ENCODE measurements around the gene MED26. TPM values are rescaled to one million over a fixed set of nuclear protein-coding genes. Genes with fewer than 3 reads are reported as not detected.
A peak's percentile ranks its signal among the peaks of the same experiment; 100 is the strongest.

Gene MED26
- total RNA-seq, 1 donor from 2014 or later: 3.5 TPM

DNA sequence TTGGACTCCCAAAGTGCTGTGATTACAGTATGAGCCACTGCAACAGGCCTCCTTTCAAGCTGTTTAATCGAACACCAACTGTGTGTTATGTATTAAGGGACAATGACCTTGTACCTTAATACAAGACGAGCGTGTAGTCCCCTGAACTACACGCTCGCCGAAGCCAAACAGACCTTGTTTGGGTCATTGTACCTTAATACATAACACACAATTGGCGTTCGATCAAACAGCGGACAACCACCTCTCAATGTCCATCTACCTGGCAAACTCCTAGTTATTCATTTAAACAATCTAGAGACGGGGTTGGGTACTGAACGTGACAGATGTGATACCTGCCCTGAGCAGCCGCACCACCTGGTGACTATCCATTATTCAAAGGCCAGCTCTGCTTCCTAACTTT is 87.1 kb downstream of the MED26 start:
- H3K36me3 ChIP-seq: peaks cover 17 to 29% of the 10 kb centered on the region in 2 donors
- TF ChIP-seq, protein P1, sequence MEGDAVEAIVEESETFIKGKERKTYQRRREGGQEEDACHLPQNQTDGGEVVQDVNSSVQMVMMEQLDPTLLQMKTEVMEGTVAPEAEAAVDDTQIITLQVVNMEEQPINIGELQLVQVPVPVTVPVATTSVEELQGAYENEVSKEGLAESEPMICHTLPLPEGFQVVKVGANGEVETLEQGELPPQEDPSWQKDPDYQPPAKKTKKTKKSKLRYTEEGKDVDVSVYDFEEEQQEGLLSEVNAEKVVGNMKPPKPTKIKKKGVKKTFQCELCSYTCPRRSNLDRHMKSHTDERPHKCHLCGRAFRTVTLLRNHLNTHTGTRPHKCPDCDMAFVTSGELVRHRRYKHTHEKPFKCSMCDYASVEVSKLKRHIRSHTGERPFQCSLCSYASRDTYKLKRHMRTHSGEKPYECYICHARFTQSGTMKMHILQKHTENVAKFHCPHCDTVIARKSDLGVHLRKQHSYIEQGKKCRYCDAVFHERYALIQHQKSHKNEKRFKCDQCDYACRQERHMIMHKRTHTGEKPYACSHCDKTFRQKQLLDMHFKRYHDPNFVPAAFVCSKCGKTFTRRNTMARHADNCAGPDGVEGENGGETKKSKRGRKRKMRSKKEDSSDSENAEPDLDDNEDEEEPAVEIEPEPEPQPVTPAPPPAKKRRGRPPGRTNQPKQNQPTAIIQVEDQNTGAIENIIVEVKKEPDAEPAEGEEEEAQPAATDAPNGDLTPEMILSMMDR (IDR thresholded peaks at IDR 0.05): no peak
- no peaks in the 10 kb centered on the region for H3K9me3 ChIP-seq
- intact Hi-C loops (cut with DNase I): no loop called here
- H3K4me1 ChIP-seq: peaks cover 9 to 26% of the 10 kb centered on the region in 2 donors
- H3K27me3 ChIP-seq: no peaks in the 10 kb centered on the region
- H3K4me3 ChIP-seq: peak overlapping the region; percentile 65 to 76
- no peak overlapping the region for H3K27ac ChIP-seq
- no peak for DNase-seq (ENCODE audit: low spot score in 2 of 2)

DNA sequence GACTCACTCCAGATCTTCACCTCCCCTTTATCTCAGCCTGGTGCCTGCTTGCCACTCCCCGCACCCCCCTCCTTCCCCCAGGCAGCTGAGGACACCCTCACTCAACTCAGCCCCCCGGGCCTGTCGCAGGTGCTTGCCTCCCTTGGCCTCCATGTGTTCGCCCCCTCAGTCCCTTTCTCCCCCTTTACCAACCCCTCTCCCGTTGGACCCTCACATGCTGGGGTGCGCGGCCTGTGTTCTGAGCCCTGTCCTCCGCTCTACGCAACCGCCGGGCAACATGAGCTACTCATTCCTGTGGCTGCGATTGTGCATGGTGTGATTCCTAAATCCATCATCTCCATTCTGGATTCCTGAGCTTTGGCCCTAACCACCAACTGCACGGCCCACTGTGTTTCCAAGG is 90.9 kb downstream of the MED26 start:
- TF ChIP-seq, protein P1 (IDR thresholded peaks at IDR 0.05): no peak
- intact Hi-C loops (cut with DNase I): no loop called here
- H3K36me3 ChIP-seq: peaks cover 53 to 68% of the 10 kb centered on the region in 2 donors
- no peak for DNase-seq (ENCODE audit: low spot score in 2 of 2)
- H3K27ac ChIP-seq: no peak overlapping the region
- no peak overlapping the region for H3K4me3 ChIP-seq
- H3K4me1 ChIP-seq: peaks cover 9 to 17% of the 10 kb centered on the region in 2 donors
- no peaks in the 10 kb centered on the region for H3K27me3 ChIP-seq
- H3K9me3 ChIP-seq: no peaks in the 10 kb centered on the region

DNA sequence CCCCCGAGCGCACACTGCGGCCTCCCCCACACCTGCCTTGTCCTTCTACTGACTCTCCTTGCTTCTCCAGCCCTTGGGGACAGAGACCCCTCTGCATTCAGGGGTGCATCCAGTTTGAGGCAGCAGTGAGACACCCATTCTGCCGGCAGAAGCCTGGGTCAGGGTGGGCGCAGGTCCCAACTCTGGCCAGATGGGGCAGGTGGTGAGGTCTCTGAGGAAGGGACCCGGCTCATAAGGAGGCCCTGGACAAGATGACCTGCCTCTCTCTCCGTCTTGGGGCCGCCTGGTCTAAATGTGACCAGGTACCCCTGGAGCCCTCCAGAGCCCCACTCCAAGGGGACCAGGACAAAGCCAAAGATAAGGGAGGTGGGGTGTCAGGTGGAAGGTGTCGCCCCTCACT is 91.9 kb downstream of the MED26 start:
- no peaks in the 10 kb centered on the region for H3K9me3 ChIP-seq
- H3K36me3 ChIP-seq: peaks cover 63 to 77% of the 10 kb centered on the region in 2 donors
- intact Hi-C loops (cut with DNase I): no loop called here
- no peaks in the 10 kb centered on the region for H3K27me3 ChIP-seq
- TF ChIP-seq, protein P1 (IDR thresholded peaks at IDR 0.05): no peak
- no peak for DNase-seq (ENCODE audit: low spot score in 2 of 2)
- H3K4me3 ChIP-seq: no peak overlapping the region
- H3K27ac ChIP-seq: no peak overlapping the region
- peaks cover 5 to 11% of the 10 kb centered on the region in 2 donors for H3K4me1 ChIP-seq

DNA sequence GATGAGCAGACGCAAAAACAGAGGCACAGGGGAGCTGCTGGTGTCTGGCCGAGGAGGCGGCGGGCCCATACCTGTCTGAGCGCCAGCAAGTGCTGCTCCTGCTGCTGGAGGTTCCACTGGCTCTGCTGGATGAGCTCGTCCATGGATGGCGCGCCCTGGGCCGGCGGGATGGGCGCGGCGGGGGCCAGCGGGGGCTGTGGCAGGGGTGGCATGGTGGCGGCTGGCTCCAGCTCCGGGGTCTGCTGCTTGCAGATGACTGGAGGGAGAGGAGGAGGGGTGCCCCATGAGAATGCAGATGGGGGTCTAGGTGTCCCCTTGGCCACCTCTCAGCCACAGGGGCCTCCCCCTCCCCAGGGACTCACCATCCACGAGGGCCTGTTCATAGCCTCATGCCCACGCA is 92.6 kb downstream of the MED26 start:
- Histone ChIP-seq H3K4me1 (peaks cover 0 to 4% of the 10 kb centered on the region in 2 donors), H3K4me3 (no peak overlapping the region), H3K27me3 (no peaks in the 10 kb centered on the region), H3K9me3 (no peaks in the 10 kb centered on the region), H3K36me3 (peaks cover 71 to 85% of the 10 kb centered on the region in 2 donors), H3K27ac (no peak overlapping the region)
- intact Hi-C loops (cut with DNase I): no loop called here
- TF ChIP-seq, protein P1 (IDR thresholded peaks at IDR 0.05): no peak
- no peak for DNase-seq (ENCODE audit: low spot score in 2 of 2)

DNA sequence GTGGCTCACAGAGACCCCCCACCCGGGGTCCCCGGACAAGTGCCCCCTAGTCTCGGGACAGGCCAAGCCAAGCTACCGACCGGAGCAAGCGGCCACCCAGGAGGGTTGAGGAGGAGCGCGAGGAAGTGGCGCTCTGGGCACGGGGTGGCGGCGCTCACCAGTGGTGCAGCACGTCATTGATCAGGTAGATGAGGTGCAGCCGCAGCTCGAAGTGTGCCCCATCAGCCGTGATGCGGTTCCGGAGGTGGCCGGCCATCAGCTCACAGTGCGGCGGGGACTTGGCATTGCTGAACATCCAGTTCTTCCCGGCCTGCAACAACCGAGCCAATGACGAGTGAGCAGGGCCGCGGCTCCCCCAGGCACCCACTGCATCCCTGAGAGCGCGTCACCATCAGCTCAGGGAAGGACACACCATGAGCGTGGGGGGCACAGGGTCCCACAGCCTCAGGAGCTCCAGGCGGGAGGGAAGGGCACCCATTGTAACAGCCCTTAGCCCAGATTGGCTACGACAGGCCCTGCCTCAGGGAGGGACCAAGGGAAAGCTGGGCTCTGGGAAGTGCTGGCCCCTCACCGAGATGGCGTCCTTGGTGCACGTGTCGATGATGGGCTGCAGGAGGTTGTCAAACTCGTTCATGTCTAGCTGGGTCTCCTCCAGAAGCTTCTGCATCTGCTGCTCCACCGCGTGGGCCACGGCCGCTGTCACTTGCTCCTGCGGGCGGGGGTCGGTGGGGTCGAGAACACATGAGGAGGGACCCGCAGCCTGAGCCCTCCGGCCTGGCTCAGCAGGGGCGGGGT is 95.4 kb downstream of the MED26 start:
- Histone ChIP-seq H3K4me1 (no peaks in the 10 kb centered on the region), H3K4me3 (no peak overlapping the region), H3K36me3 (peaks cover 88 to 99% of the 10 kb centered on the region in 2 donors), H3K27ac (no peak overlapping the region), H3K9me3 (no peaks in the 10 kb centered on the region), H3K27me3 (no peaks in the 10 kb centered on the region)
- DNase-seq (ENCODE audit: low spot score in 2 of 2): no peak
- TF ChIP-seq, protein P1 (IDR thresholded peaks at IDR 0.05): no peak
- intact Hi-C loops (cut with DNase I): no loop called here

All from ascending aorta (tissue), 2 donors.